Measurements from ENCODE around the gene R3HDML.

R3HDML gene

GRCh38 chr20:44328428-44328827 lies 8.4 kb upstream of the R3HDML start:
- no peak overlapping the region for H3K4me3 ChIP-seq (replicated peaks in 1 of 2; ENCODE audit: low read depth in 2 of 2, low read length in 2 of 2)
- no peak for TF ChIP-seq CTCF (IDR thresholded peaks at IDR 0.05; ENCODE audit: low read depth, low read length)
- DNase-seq (ENCODE audit: low read depth in 2 of 2) = no peak

DNA sequence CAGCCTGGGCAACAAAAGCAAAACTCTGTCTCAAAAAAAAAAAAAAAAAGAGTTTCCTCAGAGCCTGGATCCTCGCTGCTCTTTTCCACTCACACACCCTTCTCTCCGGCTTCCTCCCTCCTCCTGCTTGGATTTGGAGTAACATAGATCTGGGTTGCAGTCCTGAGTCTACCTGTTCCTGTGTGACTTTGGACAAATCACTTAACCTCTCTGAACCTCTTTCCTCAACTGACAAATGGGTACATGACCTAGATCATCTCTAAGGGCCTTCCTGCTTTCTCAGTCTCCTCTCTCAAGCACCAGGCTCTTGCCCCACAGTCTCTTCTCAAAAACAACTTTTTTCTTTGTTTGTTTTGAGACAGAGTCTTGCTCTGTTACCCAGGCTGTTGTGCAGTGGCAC lies 5.6 kb upstream of the R3HDML start:
- no peak overlapping the region for H3K4me3 ChIP-seq (replicated peaks in 1 of 2; ENCODE audit: low read depth in 2 of 2, low read length in 2 of 2)
- no peak for DNase-seq (ENCODE audit: low read depth in 2 of 2)
- TF ChIP-seq CTCF (IDR thresholded peaks at IDR 0.05; ENCODE audit: low read depth, low read length) = no peak

GRCh38 chr20:44334306-44334705 lies 2.5 kb upstream of the R3HDML start:
- DNase-seq (ENCODE audit: low read depth in 2 of 2) = no peak
- TF ChIP-seq CTCF (IDR thresholded peaks at IDR 0.05; ENCODE audit: low read depth, low read length) = no peak
- H3K4me3 ChIP-seq (replicated peaks in 1 of 2; ENCODE audit: low read depth in 2 of 2, low read length in 2 of 2) = no peak overlapping the region

DNA sequence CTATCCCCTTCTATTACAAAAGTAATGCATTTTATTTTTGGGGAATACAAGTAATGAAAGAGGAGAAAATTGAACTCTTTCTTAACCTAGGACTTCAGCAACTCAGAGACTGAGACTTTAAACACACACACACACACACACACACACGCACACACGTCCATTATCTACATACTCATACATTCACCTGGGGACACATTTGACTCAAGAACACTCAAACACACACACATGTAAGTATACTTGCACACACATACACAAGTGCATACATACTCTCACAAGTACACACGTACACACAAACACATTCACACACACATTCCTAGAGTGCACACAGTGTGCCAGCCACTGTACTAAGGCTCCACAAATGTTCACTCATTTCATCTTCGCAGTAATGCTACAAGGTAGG lies 2.1 kb upstream of the R3HDML start:
- no peak for TF ChIP-seq CTCF (IDR thresholded peaks at IDR 0.05; ENCODE audit: low read depth, low read length)
- no peak overlapping the region for H3K4me3 ChIP-seq (replicated peaks in 1 of 2; ENCODE audit: low read depth in 2 of 2, low read length in 2 of 2)
- no peak for DNase-seq (ENCODE audit: low read depth in 2 of 2)

- TF ChIP-seq CTCF (IDR thresholded peaks at IDR 0.05; ENCODE audit: low read depth, low read length) = no peak
- no peak for DNase-seq (ENCODE audit: low read depth in 2 of 2)
- no peak overlapping the region for H3K4me3 ChIP-seq (replicated peaks in 1 of 2; ENCODE audit: low read depth in 2 of 2, low read length in 2 of 2)
Measured at GRCh38 chr20:44335675-44336074, 1.2 kb upstream of the R3HDML start.

DNA sequence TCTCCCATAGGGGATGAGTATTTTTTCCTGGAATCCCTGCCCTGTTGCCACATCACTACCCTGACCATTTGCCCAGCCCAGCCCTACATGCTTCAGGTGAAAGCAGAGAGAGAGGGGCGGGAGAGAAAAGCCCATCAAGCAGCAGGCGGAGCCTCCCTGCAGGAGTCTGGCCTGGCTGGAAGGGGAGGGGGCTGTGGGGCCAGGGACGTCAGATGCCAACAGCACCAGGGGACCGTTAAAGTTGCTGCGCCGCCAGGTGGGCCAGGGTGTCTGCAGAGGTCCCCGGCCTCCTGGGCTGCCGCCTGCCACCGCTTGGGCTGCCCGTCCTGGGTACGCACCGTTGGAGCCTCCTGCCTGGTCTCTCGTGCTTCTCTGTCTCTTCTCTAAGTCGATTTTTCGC lies 757 bp upstream of the R3HDML start:
- no peak for TF ChIP-seq CTCF (IDR thresholded peaks at IDR 0.05; ENCODE audit: low read depth, low read length)
- H3K4me3 ChIP-seq (replicated peaks in 1 of 2; ENCODE audit: low read depth in 2 of 2, low read length in 2 of 2) = no peak overlapping the region
- no peak for DNase-seq (ENCODE audit: low read depth in 2 of 2)

GRCh38 chr20:44342248-44342647 lies 5.4 kb downstream of the R3HDML start:
- DNase-seq (ENCODE audit: low read depth in 2 of 2) = peak in 1 of 2 donors; percentile 9

More at GRCh38 chr20:44342248-44342647, 5.4 kb downstream of the R3HDML start:
- TF ChIP-seq CTCF (IDR thresholded peaks at IDR 0.05; ENCODE audit: low read depth, low read length) = no peak
- no peak overlapping the region for H3K4me3 ChIP-seq (replicated peaks in 1 of 2; ENCODE audit: low read depth in 2 of 2, low read length in 2 of 2)

Measured in cardiac fibroblast (primary cell).